PC-3 (cell line): ENCODE data around the gene SPEN. TPM values are rescaled to one million over a fixed set of nuclear protein-coding genes. Genes with fewer than 3 reads are reported as not detected.

Source experiments
- ATAC-seq: fragments of 200-7000 bp; cut with Tn5 transposase; 2 replicates; pipeline ENCODE4 v1.9.1; 2020; ENCODE audit warnings: mild to moderate bottlenecking, moderate library complexity
- BruUV-seq: library from RNA; stranded (reverse); fragments of 400-500 nt; replicated peaks from 2 replicates; lab custom pipeline; 2021; lab: Mats Ljungman, UMichigan
- CTCF ChIA-PET: fragments of 300-600 bp; sonication (Branson Sonifier 250); formaldehyde crosslinking; loops from one replicate; lab custom pipeline; 2022; ENCODE audit warnings: antibody characterized with exemption; lab: Charles Lee
- POLR2A ChIA-PET: fragments of 300-600 bp; sonication (Branson Sonifier 250); formaldehyde crosslinking; loops from one replicate; lab custom pipeline; 2022; ENCODE audit warnings: antibody characterized with exemption; ENCODE audit not compliant: unreplicated experiment; lab: Charles Lee
- DNase-seq: peaks from one replicate; pipeline ENCODE4 v3.0.0-alpha.2; 2015
- H2AFZ ChIP-seq: fragments of 300-600 bp; sonication (generic); 2 replicates; pipeline ENCODE4 v1.6.0; 2016; ENCODE audit warnings: antibody characterized with exemption, low read length
- H3F3A ChIP-seq: fragments of 300-600 bp; sonication (generic); one replicate; pipeline ENCODE4 v1.6.0; 2017; ENCODE audit warnings: antibody characterized with exemption, low read length, control low read depth, mild to moderate bottlenecking; ENCODE audit not compliant: unreplicated experiment
- H3K27ac ChIP-seq: fragments of 300-600 bp; sonication (generic); 2 replicates; pipeline ENCODE4 v1.5.1; 2016; ENCODE audit warnings: mild to moderate bottlenecking, low read length
- H3K27me3 ChIP-seq: fragments of 300-600 bp; sonication (generic); 2 replicates; pipeline ENCODE4 v1.6.1; 2016; ENCODE audit warnings: low read length, mixed read lengths
- H3K36me3 ChIP-seq: fragments of 300-600 bp; sonication (generic); 2 replicates; pipeline ENCODE4 v1.6.1; 2016; ENCODE audit warnings: low read depth, mixed run types, low read length, mixed read lengths
- H3K4me1 ChIP-seq: fragments of 300-600 bp; sonication (generic); 2 replicates; pipeline ENCODE4 v1.5.1; 2016; ENCODE audit warnings: low read length; ENCODE audit not compliant: insufficient read depth
- H3K4me2 ChIP-seq: fragments of 300-600 bp; sonication (generic); 2 replicates; pipeline ENCODE4 v1.6.0; 2016; ENCODE audit warnings: low read length
- H3K4me3 ChIP-seq: fragments of 300-600 bp; sonication (generic); 2 replicates; pipeline ENCODE4 v1.5.1; 2016; ENCODE audit warnings: mild to moderate bottlenecking, low read length, mixed read lengths
- H3K79me2 ChIP-seq: fragments of 300-600 bp; sonication (generic); 2 replicates; pipeline ENCODE4 v1.6.1; 2017; ENCODE audit warnings: low read length, mixed read lengths
- H3K9ac ChIP-seq: fragments of 300-600 bp; sonication (generic); 2 replicates; pipeline ENCODE4 v1.6.0; 2016; ENCODE audit warnings: mild to moderate bottlenecking, low read length
- H3K9me2 ChIP-seq: fragments of 300-600 bp; sonication (generic); replicated peaks from 2 replicates; pipeline ENCODE4 v1.6.1; 2016; ENCODE audit warnings: mixed run types, low read length, mixed read lengths
- H3K9me3 ChIP-seq: fragments of 300-600 bp; sonication (generic); 2 replicates; pipeline ENCODE4 v1.6.1; 2016; ENCODE audit warnings: low read length, mixed read lengths
- H4K20me1 ChIP-seq: fragments of 300-600 bp; sonication (generic); 2 replicates; pipeline ENCODE4 v1.6.1; 2016; ENCODE audit warnings: low read length, mixed read lengths
- EZH2 ChIP-seq: fragments of 300-600 bp; sonication (generic); IDR thresholded peaks from one replicate; pipeline ENCODE4 v1.6.1; 2017; ENCODE audit warnings: antibody characterized with exemption, mild to moderate bottlenecking, low read length; ENCODE audit not compliant: unreplicated experiment
- EZH2phosphoT487 ChIP-seq: fragments of 300-600 bp; sonication (generic); IDR thresholded peaks from 2 replicates; pipeline ENCODE4 v1.6.1; 2018; ENCODE audit warnings: mild to moderate bottlenecking, antibody characterized with exemption, low read length, borderline replicate concordance
- intact Hi-C: fragments of 100-400 bp; cut with micrococcal nuclease; formaldehyde crosslinking; loops from 2 replicates; pipeline ENCODE4 v1.9.0; 2023
- total RNA-seq: library from RNA; depleted of rRNA; stranded (reverse); fragments of >200 nt; gene quantifications from 2 replicates; pipeline ENCODE4 v1.2.3, GENCODE V29; 2014
- TF ChIP-seq, protein P1 (sequence below): fragments of 300-600 bp; sonication (generic); conservative IDR thresholded peaks from 2 replicates; pipeline ENCODE4 v1.5.1; 2017; ENCODE audit warnings: antibody characterized with exemption, low read depth, mild to moderate bottlenecking, low read length

Gene SPEN
- total RNA-seq, 1 experiment from 2014 or later, result 26.7 TPM

DNA sequence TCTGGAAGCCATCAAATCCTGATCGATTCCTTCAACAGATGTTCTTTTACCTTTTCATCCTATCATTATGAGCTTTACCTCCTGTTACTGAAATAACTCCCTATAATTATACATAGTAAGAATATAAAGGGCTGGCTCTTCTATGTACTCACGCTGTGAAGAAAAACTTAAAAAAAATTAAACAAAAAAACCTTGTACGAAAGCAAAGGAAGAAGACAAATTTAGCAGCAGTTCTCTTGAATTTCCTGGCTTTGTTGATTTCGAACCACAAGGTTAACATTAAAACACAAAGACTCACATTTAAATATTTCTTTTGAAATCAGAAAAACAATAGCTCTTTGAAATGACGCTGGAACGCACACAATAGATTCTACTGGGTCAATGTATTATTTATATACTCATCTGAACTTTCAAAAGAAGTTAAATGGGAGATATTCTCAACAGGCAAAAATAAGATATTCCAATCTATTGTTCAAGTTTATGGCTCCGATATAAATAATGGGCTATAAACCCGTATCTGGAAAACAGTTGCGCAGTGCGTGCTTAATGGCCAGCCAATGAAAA is 13.6 kb upstream of the SPEN start:
- Histone ChIP-seq H3K4me3 (peak overlapping the region; percentile 74), H3K36me3 (no peaks in the 10 kb centered on the region), H3K4me2 (peak overlapping the region; percentile 100), H3K9ac (peak overlapping the region; percentile 100), H2AFZ (peak overlapping the region; percentile 80), H3K27ac (peak overlapping the region; percentile 100), H3K4me1 (peaks cover 30% of the 10 kb centered on the region), H3K27me3 (no peaks in the 10 kb centered on the region), H3K9me2 (no peaks in the 10 kb centered on the region), H3F3A (no peaks in the 10 kb centered on the region), H3K9me3 (no peaks in the 10 kb centered on the region), H3K79me2 (peaks cover 21% of the 10 kb centered on the region), H4K20me1 (no peaks in the 10 kb centered on the region)
- intact Hi-C loops, result loop anchor here (1.0 kb wide), 1 partner anchor 39 kb away; no protein-coding TSS in a partner anchor
- DNase-seq (no peak), ATAC-seq (no peak)
- POLR2A ChIA-PET, result interaction anchor here (0.5 to 2.0 kb wide), 12 partner anchors 11 to 238 kb away, joined by 3 to 15 read pairs (median 7); partner anchors contain the start of gene SPEN
- TF ChIP-seq EZH2 (no peak), EZH2phosphoT487 (no peak)
- TF ChIP-seq, protein P1, sequence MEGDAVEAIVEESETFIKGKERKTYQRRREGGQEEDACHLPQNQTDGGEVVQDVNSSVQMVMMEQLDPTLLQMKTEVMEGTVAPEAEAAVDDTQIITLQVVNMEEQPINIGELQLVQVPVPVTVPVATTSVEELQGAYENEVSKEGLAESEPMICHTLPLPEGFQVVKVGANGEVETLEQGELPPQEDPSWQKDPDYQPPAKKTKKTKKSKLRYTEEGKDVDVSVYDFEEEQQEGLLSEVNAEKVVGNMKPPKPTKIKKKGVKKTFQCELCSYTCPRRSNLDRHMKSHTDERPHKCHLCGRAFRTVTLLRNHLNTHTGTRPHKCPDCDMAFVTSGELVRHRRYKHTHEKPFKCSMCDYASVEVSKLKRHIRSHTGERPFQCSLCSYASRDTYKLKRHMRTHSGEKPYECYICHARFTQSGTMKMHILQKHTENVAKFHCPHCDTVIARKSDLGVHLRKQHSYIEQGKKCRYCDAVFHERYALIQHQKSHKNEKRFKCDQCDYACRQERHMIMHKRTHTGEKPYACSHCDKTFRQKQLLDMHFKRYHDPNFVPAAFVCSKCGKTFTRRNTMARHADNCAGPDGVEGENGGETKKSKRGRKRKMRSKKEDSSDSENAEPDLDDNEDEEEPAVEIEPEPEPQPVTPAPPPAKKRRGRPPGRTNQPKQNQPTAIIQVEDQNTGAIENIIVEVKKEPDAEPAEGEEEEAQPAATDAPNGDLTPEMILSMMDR, result no peak
- CTCF ChIA-PET, result interaction anchor here (0.7 kb wide), 1 partner anchor 244 kb away, joined by 7 read pairs; no protein-coding TSS in a partner anchor
- BruUV-seq, result no TSS peak

DNA sequence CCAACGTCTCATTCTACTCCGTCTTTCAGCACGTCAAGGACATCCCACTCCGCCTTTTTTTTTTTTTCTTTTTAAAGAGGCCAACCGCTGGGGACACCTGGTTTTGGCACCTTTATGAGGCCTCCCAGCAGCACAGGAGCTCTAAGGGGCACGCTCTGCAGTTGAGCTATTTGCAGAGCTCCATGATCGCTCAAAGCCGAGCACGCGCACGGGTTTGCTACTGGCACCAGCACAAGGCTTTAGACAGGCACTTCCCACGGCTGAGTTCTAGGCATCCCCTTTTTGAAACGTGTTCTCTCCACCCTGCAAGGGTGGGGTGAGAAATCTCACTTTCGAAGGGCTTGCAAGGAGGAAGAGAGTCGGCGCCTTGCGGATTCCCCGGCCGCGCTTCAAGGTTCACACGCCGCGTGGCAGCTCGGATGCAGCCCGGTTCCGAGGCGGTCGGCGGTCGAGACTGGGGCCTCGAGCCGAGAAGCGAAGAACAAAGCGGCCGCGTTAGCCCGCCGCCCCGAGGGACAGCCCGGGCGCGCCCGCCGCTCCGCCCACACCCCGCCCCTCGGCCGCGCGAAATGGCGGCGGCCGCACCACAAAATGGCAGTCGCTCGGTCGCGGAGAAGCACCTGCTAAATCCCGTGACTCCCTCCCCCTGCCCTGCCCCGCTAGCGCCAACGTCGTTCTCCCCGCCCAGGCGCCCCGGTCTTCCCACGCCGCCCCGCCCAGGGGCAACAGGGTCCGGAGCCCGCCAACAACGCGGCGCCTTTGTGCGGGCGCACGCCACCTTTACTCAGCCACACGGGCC is 12.9 kb upstream of the SPEN start:
- Histone ChIP-seq H4K20me1 (no peaks in the 10 kb centered on the region), H3K9me2 (no peaks in the 10 kb centered on the region), H3K27me3 (no peaks in the 10 kb centered on the region), H3K4me1 (peaks cover 26% of the 10 kb centered on the region), H3K9me3 (no peaks in the 10 kb centered on the region), H3K27ac (peak overlapping the region; percentile 100), H3K4me3 (peak overlapping the region; percentile 74), H3K36me3 (no peaks in the 10 kb centered on the region), H2AFZ (peak overlapping the region; percentile 80), H3K79me2 (peaks cover 21% of the 10 kb centered on the region), H3K9ac (peak overlapping the region; percentile 100), H3K4me2 (peak overlapping the region; percentile 100), H3F3A (no peaks in the 10 kb centered on the region)
- DNase-seq (peak; percentile 91), ATAC-seq (peak; percentile 56)
- TF ChIP-seq, protein P1, result no peak
- no peak for TF ChIP-seq EZH2phosphoT487
- no peak for TF ChIP-seq EZH2
- intact Hi-C loops, result loop anchor here (1.0 kb wide), 1 partner anchor 13 kb away; the partner anchor contains the start of gene SPEN
- no TSS peak for BruUV-seq
- POLR2A ChIA-PET, result interaction anchor here (0.5 to 2.0 kb wide), 8 partner anchors 13 to 125 kb away, joined by 3 to 15 read pairs (median 7); partner anchors contain the start of gene SPEN
- CTCF ChIA-PET, result interaction anchor here (0.5 to 0.7 kb wide), 2 partner anchors 19 to 243 kb away, joined by 5 to 7 read pairs; no protein-coding TSS in a partner anchor
